ENCODE data around the gene CDKL4.
"Not testable (repeated sequence)": the region's sequence is repeated elsewhere in the genome, so short reads cannot be mapped to it uniquely, and the experiment has no call there.

CDKL4 gene

DNA sequence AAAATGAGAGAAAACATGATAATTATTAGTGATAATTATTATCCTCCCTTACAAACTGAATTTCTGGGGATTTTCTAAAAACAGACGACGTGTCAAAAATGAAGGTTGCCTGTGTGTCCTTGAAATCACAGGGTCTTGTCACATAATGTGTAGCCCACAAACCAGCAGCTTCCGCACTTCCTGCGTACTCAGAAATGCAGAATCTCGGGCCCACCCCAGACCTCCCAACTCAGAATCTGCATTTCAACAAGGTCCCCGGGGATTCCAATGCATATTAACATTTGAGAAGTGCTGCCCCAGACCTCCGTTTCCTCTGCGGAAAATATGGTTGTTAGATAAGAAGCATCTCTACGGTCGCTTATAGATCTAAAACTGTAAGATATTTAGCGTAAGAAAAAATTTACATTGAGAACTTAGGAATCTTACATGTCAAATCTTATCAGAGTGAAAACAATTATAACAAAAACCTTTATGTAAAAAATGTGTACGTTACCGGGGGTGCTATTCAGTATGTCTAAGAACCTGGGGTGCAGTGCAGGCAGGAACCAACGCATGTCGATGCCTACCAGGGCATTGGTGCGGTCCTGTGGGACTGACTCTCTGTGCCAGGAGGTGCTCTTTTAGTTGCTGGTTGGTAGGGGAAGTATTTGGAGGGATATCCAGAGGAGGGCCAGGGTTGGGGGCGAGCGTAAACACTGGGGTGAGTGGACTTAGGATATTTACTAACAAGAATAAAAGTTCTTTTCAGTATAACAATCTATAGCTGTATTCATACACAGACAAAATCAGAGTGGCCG, 15.2 kb downstream of the CDKL4 start:
- no peak for DNase-seq

DNA sequence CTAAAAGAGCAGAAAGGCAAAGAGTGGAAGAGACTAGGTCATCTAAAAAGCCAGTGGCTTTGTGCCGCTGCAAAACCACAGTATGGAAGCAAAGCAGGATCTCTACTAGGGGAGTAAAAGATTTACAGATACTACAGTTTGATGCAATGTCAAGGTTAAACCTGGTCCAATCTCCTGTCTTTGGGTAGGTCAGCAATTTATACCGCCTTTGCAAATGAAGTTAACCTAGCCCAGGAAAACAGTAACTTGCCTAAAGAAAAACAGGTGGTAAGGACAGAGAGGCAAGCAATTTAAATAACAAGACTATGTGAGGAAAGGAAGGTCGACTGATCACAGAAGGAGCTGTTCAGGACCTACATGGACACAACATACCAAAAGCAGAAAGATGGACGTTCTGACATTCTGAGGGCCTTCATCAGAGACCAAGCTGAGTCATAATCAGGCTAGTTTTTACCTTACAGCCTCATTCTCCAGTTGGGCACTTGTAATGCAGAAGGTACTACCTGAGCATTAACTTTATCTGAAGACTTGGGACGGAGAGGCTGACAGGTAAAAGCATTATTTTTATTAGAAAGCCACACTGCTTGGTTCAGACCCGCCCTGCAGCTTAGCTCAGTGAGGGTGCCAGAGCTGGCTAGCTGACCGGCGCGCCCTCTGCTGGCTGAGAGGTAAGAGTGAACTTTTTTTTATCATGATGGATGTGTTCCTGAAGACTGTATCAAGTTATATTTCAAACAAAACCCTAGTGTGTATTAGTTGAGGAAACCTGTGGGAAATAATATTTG, 15.9 kb downstream of the CDKL4 start:
- peak; percentile 52 for DNase-seq

DNA sequence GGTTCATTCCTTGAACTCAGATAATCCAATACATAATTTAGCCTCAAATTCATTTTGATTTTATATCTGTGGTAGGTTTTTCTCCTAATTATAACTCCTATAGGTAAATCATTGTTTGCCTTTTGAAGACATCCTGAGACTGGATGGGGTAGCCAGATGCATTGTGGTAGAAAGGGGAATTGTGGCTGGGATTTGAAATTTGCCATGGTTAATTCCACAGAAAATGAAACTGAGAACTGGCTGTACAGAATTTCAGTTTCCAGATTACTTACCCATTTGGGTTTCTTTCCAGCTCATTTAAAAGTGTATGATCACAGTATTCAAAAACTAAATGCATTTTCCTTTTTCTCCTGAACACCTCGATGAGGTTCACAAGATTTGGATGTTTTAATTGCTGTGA, 18.2 kb downstream of the CDKL4 start:
- DNase-seq = no peak

DNA sequence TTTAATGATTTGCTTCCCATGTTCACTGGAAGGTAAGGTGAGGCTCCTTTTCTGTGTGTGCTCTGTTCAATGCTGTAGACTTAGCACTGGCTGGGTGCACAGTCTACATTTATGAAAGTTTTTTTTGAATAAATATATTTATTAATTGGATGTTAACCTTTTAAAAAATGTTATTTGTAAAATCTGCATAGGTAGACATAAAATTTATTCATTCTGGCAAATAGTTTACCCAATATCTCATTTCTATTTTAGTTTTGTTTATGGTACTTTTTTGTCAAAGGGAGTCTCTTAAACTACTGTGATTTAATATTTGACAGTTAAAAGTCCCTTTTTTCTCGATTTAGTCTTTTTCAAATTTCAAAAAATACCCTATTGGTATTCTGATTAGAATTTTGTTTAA, 19.9 kb downstream of the CDKL4 start:
- no peak for DNase-seq

DNA sequence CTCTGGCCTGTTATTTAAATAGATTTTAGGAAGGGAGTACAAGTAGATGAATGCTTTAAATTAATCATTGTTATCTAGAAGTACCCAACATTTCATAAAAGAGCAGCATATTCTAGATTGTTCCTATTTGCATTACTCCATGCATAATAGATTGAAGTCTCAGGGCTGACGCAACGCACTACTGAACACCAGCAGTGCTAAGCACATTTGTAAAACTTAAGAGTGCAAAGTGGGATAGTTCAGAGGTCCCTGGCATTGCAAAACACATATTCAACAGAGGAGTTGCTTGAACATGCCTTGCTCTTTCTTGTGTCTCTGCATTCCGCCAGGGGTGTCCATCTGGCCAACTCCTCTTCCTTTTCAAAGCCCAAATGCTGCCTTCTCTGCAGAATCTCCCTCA, 22.3 kb downstream of the CDKL4 start:
- DNase-seq = no peak

DNA sequence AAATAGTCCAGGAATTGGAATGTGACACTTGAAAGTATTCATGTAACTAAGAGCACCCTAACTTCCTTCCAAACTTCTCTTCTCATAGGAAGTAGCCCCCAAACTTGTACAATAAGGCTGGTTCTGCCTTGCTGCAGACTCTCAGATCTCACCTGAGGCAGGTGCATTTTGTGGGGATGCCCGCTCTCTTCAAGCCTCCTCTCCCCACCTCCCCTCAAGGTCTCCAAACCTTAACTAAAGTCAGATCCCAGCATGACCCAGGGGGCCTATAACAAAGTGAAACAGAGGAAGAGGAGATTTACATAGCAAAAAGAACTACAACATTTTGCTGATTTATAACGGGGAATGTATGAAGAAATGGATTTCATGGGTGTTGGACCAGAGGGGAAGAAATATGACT, 23.6 kb downstream of the CDKL4 start:
- DNase-seq = no peak

DNA sequence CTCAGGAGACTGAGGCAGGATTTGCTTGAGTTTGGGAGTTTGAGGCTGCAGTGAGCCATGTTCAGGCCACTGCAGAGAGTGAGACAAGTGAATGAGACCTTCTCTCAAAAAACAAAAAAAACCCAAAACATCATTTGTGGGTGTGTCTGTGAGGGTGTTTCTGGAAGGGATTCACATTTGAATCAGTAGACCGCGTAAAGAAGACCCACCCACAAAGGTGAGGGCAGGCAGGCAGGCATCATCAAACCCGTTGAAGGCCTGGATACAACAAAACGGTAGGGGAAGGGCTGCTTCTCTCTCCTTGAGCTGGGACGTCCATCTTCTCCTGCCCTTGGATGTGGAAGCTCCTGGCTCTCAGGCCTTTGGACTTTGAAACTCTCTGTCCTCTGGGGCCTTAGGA, 25.4 kb downstream of the CDKL4 start:
- DNase-seq = no peak

DNA sequence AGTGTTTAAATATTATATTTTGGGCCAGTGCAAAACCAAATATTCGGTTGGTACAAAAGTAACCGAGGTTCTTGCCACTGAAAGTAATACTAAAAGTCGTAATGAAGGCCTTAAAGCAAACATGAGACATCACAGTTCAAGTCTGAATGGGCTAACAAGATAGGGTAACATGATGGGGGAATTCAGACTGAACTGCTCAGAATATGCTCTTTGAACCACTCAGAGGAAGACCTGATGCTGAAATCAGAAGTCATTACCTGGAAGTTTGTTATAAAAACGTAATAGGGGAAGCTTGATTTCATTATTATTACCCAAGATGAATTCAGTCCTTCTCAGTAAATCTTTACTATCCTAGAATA, 26.6 kb downstream of the CDKL4 start:
- DNase-seq = no peak

DNA sequence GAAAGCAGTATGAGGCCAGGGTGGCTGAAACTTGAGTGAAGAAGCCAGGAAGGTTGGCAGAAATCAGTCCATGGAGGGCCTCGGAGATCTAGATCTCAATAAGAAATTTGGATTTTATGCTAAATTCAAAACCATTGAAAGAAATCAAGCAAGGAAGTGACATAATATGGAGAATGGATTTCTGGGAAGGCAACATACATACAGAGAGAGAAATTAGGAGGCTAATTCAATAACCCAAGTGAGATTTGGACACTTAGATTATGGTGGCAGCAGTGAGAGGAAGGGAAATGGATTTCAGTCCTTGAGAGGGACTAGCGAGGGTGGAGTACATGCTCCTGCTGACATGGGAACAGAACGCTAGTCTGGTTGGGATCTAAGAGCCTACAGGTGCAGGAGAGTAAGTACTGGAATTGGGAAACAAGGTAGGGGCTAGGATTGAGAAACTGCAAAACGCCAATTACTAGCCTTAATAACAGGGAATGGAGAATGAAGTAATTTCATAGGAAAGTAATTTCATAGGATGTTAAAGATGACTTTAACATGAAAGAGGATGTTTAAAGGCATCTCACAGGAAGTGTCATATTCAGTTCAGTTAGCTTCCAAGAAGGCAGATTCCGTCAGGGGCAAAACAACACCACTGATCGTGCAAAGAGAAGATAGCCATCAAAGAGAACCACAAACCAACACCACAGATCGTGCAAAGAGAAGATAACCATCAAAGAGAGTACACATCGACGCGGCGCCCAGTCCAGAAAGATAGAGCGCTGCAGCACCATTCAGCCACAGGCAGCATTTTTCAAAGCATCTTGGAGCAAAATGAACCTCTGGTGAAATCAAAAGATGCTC, 27.2 kb downstream of the CDKL4 start:
- no peak for DNase-seq

DNA sequence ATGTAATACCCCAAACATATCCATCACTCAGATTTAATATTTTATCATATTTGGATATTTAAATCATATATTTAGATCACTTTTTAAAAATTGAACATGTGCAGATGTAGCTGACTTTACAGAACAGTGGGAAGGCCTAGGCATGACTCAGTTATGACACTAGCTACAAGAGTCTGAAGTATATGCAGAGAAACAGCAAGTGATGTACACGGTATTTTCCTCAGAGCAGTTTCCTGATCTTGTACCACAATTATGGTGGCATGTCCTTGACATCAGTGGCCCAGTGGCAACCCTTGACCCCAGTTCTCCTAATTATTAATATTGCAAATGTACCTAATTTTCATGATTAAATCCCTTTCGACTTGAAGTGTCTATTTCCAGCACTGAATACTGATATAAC, 28.2 kb downstream of the CDKL4 start:
- DNase-seq = no peak

DNA sequence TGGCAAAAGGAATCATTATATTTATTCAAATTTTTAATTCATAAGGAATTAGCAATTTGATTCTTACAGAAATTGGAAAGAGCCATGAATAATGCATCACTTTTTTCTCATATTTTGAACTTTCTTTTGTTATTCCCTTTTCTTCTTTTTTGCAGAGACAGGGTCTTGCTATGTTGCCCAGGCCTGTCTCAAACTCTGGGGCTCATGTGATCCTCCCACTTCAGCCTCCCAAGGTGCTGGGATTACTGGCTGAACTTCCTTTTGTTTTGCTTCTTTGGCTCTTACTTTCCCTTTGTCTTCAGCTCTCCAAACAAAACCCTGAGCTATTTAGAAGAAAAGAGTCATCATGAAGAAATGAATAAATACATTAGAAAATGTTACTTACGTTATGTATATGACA, 30.8 kb downstream of the CDKL4 start:
- DNase-seq = no peak

DNA sequence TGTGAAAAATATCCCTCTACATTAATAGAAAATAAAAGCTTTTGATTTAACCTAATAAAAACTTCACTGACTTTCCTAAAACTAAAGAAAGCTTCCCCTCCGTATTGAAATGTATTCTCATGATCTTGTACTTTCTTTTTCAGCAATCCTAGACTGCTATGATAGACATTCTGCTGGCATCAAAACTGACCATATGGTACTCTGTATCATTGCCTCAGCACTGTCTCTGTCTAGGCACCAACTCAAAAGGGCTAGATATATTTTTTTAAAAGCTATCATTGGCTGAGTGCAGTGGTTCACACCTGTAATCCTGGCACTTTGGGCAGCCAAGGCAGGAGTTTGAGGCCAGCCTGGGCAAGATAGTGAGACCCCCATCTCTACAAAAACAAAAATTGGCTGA, 32.9 kb downstream of the CDKL4 start:
- no peak for DNase-seq

DNA sequence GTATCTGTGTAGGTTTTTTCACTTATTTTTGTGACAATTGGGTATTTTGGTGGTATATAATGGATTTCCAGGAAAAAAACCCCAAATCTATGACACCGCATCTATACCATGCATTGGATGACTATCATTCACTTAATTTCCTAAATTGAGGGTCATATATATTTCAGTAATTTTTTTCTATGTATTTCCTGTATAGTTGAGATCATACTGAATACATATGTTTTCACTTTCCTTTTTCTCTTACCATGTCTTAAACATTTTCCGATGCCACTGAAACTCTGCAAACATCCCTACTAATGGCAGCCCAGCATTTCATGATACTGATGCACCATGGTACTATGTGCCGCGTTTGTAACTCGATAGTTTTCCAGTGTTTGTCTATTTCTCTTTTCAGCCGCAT, 40.4 kb downstream of the CDKL4 start:
- no peak for DNase-seq

DNA sequence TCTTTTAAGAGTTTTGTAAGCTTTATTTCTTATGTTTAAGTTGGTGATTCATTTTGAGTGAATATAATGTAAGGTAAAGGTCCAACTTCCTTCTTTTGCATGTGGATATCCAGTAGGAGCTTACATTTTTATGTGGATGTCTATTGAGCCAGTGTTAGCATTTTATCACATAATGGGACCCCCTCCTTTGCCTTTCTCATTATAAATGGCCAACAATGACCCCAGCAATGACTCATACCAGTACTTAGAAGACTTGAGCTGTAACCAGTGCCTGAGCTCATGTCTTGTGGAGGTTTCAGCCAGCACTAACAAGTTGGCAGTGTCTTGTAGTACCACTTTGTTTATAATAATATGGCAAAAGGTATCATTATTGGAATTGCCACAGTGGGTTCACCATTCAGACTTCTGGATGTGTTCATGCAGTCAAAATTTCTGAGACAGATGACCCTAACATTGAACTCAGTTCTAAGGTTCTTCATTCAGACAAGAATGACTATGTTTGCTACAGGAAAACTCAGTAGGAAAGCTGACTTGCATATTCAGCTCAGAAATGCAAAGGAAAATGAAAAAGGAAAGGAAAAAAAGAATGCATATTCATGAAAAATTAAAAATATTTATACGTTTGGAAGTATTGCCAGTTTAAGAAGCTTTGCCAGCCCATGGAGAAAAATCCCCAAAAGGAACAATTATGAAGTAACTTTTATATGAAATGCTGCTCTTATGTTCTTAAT, 41.0 kb downstream of the CDKL4 start:
- no peak for DNase-seq

DNA sequence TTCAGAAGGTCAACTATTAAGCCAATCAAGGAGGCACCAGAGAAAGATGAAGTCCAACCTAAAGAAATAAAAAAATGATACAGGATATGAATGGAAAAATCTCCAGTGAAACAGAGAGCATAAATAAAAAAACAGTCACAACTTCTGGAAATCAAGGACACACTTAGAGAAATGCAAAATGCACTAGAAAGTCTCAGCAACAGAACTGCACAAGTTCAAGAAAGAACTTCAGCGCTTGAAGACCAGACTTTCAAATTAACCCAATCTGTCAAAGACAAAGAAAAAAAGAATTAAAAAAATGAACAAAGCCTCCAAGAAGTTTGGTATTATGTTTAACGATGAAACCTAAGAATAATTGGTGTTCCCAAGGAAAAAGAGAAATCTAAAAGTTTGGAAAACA, 46.8 kb downstream of the CDKL4 start:
- DNase-seq = not testable (repeated sequence)

DNA sequence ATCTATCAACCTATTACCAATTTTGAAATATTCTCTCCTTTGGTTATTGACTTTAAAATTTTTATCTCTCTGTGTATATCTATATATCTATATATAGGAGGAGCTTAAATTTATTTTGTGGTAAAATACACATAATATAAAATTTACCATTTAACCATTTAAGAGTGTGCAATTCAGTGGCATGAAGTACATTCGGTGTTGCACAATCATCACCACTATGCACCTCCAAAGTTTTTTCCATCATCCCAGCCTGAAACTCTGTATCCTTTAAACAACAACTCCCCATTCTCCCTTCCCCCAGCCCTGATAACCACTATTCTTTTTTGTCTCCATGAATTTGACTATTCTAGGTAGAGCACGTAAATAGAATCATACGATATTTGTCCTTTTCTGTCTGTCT, 49.1 kb downstream of the CDKL4 start:
- DNase-seq = no peak

DNA sequence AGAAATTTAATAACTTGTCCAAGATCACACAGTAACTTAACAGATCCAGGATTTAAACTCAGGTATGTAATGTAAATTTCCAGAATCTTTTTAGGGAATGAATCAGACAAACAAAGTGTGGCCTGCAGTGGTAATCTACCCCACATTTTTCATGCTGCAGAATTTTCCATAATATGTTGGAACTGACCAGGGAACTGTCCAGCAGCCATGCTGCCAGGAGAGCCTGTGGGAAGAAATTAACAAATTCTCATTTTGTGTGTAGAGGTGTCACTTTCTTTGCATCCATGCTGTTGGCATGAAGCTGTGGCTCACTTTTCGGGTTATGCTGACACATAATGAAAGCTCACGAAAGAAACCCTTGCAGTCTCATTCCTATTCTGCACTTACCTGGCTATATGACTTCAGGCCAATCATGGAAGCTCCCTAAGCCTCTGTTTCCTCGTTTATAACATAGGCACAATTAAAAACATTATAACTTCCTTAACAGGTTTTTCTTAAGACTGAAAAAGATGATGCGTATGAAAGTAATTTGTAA, 54.7 kb downstream of the CDKL4 start:
- DNase-seq = no peak

DNA sequence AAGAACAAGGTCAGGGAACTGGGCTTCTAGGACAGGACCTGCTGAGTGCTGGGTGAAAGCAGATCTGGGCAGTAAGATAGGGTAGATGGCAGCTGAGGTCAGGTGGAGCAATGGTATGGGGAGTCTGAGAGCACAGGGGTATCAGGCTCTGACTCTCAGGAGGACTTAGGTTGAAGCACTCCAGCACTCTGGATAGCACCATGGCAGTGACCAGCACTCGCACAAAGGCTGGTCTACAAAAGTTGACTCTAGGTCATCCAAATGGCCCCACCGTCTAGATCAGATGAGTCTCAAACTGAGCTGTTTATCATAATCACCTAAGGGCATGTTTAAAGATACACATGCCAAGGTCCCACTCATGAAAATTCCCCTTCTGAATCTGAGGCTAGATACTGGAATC, 60.1 kb downstream of the CDKL4 start:
- DNase-seq = no peak

DNA sequence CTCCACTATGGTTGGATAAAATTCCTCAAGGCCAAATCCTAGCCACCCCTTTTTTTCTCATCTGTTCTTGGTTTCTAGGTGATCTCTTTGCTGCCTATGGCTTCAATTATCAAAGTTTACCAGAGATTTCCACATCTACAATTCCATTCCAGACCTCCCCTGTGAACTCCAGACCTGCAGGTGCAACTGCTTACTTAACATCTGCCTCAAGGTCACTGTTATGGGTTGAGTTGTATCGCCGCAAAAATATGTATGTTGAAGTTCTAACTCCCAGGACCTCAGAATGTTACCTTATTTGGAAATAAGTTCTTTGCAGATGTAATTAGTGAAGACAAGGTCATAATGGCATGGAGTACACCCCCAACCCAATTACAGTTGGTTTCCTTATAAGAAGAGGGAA, 62.5 kb downstream of the CDKL4 start:
- DNase-seq = no peak

DNA sequence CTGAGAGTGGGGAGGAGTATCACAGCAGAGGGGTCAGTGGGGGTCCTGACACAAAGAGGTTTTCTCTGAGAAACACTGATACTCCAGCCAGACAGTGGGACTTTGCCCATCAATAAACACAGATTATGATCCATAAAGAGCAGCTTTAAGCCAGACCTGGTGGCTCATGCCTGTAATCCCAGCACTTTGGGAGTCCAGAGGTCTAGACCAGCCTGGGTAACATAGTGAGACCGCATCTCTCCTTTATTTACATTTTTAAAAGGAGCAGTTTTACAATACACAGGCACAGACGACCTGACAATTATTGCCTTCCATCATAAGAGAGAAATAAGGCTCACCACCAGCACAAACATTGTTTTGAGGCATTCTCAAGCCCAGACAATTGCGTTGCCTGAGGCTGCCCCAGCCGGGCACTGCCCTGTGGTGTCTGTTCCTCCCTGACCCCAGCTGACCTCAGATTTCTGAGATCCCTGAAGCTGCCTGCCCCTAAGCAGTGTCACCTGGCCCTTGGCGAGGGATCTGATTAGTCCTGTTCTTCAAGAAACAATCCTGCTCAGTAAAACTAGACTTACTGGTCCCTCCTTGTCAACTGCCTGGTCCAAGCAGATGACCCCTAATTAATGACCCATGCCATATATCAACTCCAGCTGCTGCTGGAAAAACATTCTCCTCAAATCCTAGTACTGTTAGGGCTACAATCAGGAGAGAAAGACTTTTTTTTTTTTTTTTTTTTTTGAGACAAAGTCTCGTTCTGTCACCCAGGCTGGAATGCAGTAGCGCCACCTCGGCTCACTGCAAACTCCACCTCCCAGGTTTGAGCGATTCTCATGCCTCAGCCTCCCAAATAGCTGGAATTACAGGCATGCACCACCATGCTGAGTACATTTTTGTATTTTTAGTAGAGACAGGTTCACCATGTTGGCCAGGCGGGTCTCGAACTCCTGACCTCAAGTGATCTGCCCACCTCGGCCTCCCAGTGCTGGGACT, 63.5 kb downstream of the CDKL4 start:
- no peak for DNase-seq

DNA sequence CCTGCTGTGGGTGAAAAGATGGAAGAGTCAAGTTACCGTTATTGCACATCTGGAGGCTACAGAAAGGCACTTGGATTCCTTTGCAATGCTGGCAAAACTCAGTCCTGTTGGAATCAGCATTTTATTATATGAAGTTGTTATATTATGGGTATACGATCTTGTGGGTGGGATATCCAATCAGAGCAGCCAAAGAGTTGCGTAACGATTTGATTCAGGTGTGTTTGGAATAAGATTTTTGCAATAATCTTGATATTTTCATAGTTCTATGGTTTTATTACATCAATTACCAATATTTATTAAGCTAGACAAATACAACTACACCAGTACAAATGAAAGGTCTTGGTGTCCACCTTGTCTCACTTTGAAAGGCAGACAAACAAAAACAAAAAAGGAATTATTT, 65.0 kb downstream of the CDKL4 start:
- no peak for DNase-seq

All from NCI-H1048 (cell line).